ENCODE results near the gene DIO3. TPM values are rescaled to one million over a fixed set of nuclear protein-coding genes. Genes with fewer than 3 reads are reported as not detected.

DIO3 gene
- total RNA-seq, 2 experiments from 2014 or later: not detected

- Histone ChIP-seq H3K4me2 (ENCODE audit: low read length) (no peak overlapping the region), H3K4me3 (ENCODE audit: low read depth, low read length, poor library complexity, severe bottlenecking) (no peak overlapping the region), H3K9me3 (ENCODE audit: low read length) (no peaks in the 10 kb centered on the region), H4K20me1 (ENCODE audit: insufficient read depth, low read length) (no peaks in the 10 kb centered on the region), H3K4me1 (ENCODE audit: insufficient read depth, low read length, poor library complexity, severe bottlenecking) (no peaks in the 10 kb centered on the region), H3K9me2 (ENCODE audit: insufficient read depth, low read length) (no peaks in the 10 kb centered on the region), H3K36me3 (ENCODE audit: insufficient read depth, low read length) (no peaks in the 10 kb centered on the region), H3K79me2 (ENCODE audit: insufficient read depth, low read depth, low read length) (no peaks in the 10 kb centered on the region), H2AFZ (ENCODE audit: low read length) (no peak overlapping the region), H3K27ac (ENCODE audit: low read depth, low read length, poor library complexity, severe bottlenecking) (no peak overlapping the region)
- CTCF ChIA-PET (ENCODE audit: unreplicated experiment): no interaction called here
- BruUV-seq (replicated peaks): no TSS peak
- POLR2A ChIA-PET: no interaction called here
- intact Hi-C loops (cut with micrococcal nuclease; ENCODE audit: unreplicated experiment): no loop called here
- no peak for DNase-seq (ENCODE audit: low spot score)
- TF ChIP-seq EZH2phosphoT487 (IDR thresholded peaks at IDR 0.05; ENCODE audit: borderline replicate concordance, low read depth, low read length) (no peak), CTCF (conservative IDR thresholded peaks at IDR 0.05; ENCODE audit: low read length) (no peak)
Measured at GRCh38 chr14:101582294-101582693, 21.0 kb downstream of the DIO3 start.

GRCh38 chr14:101583006-101583714 lies 21.9 kb downstream of the DIO3 start:
- TF ChIP-seq EZH2phosphoT487 (IDR thresholded peaks at IDR 0.05; ENCODE audit: borderline replicate concordance, low read depth, low read length) (no peak), CTCF (conservative IDR thresholded peaks at IDR 0.05; ENCODE audit: low read length) (no peak)
- intact Hi-C loops (cut with micrococcal nuclease; ENCODE audit: unreplicated experiment): no loop called here

DNA sequence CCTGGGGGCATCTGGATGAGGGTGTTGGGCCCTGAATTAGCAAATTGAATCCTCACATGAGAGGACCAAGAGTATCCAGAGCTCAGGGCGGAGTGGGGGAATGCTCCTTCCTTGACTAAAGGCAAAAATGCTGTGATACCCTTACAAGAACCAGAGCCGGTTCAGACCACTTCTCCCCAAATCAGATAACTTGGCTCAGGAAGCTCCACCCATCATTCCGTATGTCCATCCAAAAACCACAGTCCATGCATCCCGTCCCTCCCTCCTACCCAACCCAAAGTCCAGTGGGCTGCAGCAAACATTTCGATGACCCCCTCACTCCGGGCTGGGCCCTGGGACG lies 22.4 kb downstream of the DIO3 start:
- Histone ChIP-seq H3K36me3 (ENCODE audit: insufficient read depth, low read length) (no peaks in the 10 kb centered on the region), H4K20me1 (ENCODE audit: insufficient read depth, low read length) (no peaks in the 10 kb centered on the region), H2AFZ (ENCODE audit: low read length) (no peak overlapping the region), H3K9me2 (ENCODE audit: insufficient read depth, low read length) (no peaks in the 10 kb centered on the region), H3K4me2 (ENCODE audit: low read length) (no peak overlapping the region), H3K4me3 (ENCODE audit: low read depth, low read length, poor library complexity, severe bottlenecking) (no peak overlapping the region), H3K9me3 (ENCODE audit: low read length) (no peaks in the 10 kb centered on the region), H3K4me1 (ENCODE audit: insufficient read depth, low read length, poor library complexity, severe bottlenecking) (no peaks in the 10 kb centered on the region), H3K79me2 (ENCODE audit: insufficient read depth, low read depth, low read length) (no peaks in the 10 kb centered on the region), H3K27ac (ENCODE audit: low read depth, low read length, poor library complexity, severe bottlenecking) (no peak overlapping the region)
- no peak for DNase-seq (ENCODE audit: low spot score)
- BruUV-seq (replicated peaks): no TSS peak
- TF ChIP-seq CTCF (conservative IDR thresholded peaks at IDR 0.05; ENCODE audit: low read length): no peak
- TF ChIP-seq EZH2phosphoT487 (IDR thresholded peaks at IDR 0.05; ENCODE audit: borderline replicate concordance, low read depth, low read length): no peak
- POLR2A ChIA-PET: no interaction called here
- CTCF ChIA-PET (ENCODE audit: unreplicated experiment): no interaction called here
- intact Hi-C loops (cut with micrococcal nuclease; ENCODE audit: unreplicated experiment): no loop called here

More at GRCh38 chr14:101583006-101583714, 21.9 kb downstream of the DIO3 start:
- no peak overlapping the region for H3K27ac ChIP-seq (ENCODE audit: low read depth, low read length, poor library complexity, severe bottlenecking)
- no peaks in the 10 kb centered on the region for H4K20me1 ChIP-seq (ENCODE audit: insufficient read depth, low read length)
- CTCF ChIA-PET (ENCODE audit: unreplicated experiment): no interaction called here
- no TSS peak for BruUV-seq (replicated peaks)
- POLR2A ChIA-PET: no interaction called here
- no peaks in the 10 kb centered on the region for H3K9me2 ChIP-seq (ENCODE audit: insufficient read depth, low read length)
- H3K4me2 ChIP-seq (ENCODE audit: low read length): no peak overlapping the region
- DNase-seq (ENCODE audit: low spot score): no peak
- no peaks in the 10 kb centered on the region for H3K9me3 ChIP-seq (ENCODE audit: low read length)
- no peaks in the 10 kb centered on the region for H3K4me1 ChIP-seq (ENCODE audit: insufficient read depth, low read length, poor library complexity, severe bottlenecking)
- no peaks in the 10 kb centered on the region for H3K36me3 ChIP-seq (ENCODE audit: insufficient read depth, low read length)
- H2AFZ ChIP-seq (ENCODE audit: low read length): no peak overlapping the region
- no peaks in the 10 kb centered on the region for H3K79me2 ChIP-seq (ENCODE audit: insufficient read depth, low read depth, low read length)
- H3K4me3 ChIP-seq (ENCODE audit: low read depth, low read length, poor library complexity, severe bottlenecking): no peak overlapping the region
